Kasumi-1 (cell line): ENCODE measurements around the gene TLE4.

Experiments used
- DNase-seq, 2 experiments: peaks; one replicate each; lab custom pipeline; 2025; lab: John Stamatoyannopoulos, UW

TLE4 gene

GRCh38 chr9:79663878-79664277 lies 92.1 kb downstream of the TLE4 start:
- no peak for DNase-seq

DNA sequence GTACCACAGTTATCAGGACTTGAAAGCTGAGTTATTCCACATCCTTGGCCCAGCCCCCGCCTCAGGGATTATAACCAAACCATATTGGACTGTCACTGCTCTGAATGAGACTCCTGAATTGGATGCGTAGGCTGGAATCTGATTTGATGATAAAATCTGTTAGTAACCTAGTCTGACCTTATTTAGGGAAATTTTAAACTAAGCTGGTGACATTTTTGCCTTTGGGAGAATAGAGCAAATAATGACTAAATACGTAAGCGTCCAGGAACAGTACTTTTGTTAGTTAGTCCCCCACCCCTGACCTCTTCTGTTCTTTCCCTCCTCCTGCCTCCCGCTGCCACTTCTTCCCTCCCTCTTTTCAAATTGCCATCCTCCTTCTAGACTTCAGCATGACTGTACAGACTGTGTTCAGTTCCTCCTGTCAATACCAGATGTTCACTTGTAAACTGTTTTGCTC lies 92.6 kb downstream of the TLE4 start:
- DNase-seq, result no peak

DNA sequence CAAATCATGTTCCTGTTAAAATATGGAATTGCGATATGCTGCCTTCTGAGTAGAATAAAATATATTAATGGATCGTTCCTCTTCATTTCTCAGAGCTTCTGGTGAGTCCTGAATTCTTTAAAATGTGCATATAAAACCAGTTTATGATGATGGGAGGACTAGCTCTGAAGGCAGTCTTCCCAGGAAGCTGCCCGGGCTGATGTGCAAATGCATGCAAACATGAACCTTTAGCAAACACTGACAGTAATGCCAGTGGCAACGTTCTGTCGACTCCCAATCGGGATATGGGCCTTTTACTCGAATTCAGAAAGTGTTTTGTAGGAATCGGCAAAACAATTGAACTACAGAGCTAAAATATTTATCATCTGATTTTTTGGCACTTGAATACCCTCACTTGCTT lies 93.6 kb downstream of the TLE4 start:
- DNase-seq, result no peak

DNA sequence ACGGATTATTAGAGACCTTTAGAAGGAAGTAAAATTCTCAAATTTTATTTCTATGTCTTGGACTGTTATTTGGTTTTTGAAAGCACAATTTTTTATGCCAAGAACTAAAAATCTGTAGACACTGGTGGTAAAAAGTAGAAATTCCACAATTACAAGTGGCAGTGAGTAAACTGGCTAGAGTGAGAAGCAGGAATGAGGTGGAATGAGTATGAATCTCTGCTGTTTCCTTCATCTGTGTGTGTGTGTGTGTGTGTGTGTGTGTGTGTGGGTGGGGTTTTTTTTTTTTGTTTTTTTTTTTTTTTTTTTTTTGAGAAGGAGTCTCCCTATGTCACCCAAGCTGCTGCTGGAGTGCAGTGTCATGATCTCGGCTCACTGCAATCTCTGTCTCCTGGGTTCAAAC lies 94.2 kb downstream of the TLE4 start:
- DNase-seq, result no peak

DNA sequence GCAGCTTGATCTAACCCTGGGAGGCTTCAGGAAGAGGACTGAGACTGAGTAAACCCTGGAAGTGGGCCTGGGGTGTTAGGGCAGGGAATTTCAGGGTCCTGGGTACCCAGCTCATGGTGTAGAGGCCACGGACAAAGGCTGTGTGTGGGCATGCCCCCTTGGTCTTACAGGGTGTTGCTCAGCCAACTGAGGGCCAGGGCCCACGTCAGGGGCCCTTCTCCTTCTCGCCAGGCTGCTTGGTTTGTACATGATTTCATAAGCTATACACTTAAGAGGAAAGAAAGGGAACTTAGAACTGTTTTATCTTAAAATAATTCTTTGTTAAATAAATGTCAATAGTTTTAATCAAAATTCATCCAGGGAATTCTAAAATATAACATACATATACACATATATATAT lies 95.4 kb downstream of the TLE4 start:
- no peak for DNase-seq

DNA sequence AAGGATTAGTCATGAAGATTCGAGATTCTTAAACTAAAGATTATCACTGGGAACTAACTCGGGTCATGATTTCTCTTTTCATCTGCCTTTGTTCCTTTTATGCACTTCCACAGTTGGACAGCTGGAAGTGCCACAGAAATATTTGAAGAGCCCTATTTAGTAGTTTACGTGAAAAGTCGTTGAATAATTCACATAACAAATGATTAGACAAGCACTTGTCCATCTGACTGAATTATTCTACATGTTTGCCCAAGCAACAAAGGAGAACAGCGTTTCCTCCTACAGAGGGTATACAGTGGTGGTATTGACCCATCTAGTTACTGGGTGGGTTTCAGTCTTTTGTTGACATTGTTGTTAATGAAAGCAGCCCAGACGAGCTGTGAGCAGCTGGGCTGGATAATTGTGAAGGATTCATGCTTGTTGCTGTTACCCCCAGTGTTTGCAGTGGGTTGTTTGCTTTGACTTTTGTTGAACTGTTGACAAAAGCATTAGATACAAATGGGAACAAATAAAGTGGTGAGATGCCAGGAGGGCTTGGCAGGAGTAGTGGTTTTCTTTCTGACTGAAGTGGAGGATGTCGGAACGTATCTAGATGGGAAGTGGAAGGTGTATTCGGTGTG lies 96.2 kb downstream of the TLE4 start:
- DNase-seq, result no peak

- no peak for DNase-seq
Observed at GRCh38 chr9:79668956-79669355, 97.2 kb downstream of the TLE4 start.

DNA sequence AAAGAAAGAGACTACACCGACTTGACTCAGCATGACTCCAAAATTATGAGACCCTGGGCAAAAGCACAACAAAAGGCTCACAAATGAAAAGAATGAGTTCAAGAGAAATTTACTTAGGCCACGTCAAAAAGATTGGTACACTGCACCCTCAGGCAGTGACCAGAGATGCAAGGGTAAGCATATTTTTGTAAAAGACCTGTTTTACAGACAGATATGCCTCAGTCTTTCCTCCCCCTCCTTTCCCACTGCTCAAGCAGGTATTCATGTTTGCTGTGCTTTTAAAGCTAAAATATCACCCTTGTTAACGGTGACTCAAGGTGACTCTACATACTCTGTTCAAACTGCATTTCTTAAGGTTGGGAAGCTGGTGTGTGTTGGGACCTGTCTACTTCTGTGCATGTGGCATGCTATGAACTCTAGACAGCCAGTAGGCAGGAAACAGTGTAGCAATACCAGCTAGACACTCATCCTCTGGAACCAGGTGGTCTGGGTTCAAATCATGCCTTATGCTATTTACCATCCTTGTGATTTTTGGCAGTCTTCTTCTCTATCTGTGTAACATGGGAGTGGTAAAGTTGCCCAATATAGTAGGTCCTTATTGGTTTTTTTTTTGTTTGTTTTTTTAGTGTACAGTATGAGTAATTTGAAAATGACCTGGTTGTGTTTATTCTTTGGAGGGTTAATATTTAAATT lies 98.7 kb downstream of the TLE4 start:
- no peak for DNase-seq

DNA sequence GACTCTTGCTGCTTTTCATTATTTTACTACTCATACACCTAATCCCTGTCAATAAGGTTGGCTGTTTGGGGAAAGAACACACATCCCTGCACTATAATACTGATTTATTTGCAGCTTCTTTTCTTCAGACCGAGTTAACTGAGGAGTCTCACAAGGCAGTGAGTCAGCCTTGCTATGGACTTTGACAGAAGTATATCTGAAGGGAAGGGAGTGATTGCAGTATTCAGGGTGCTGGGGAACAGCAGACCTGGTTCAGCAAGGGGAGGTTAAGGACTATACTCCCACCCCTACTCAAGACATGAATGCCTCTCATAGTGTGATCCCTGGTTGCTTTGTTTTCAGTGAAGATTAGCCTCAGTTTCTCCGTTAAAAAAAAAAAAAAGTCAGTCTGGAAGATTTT lies 99.8 kb downstream of the TLE4 start:
- no peak for DNase-seq

DNA sequence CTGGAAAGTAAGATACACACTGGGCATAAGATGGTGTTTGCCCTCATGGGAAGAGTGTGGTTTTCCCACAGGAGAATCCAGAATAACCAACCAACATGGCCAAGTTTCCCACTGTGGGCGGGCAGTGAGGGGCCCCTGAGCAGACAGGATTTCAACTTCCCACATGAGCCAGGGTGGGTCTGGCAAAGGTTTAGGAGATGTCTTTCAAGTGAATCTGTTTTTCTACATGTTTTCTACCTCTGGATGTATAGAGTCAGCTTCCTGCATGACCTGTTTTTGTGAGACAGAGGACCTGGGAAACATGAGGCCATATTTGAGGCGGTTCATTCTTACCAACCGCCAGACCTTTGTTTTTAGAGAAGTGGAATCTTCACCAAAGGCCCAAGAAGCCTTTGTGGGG lies 100.5 kb downstream of the TLE4 start:
- DNase-seq, result no peak

DNA sequence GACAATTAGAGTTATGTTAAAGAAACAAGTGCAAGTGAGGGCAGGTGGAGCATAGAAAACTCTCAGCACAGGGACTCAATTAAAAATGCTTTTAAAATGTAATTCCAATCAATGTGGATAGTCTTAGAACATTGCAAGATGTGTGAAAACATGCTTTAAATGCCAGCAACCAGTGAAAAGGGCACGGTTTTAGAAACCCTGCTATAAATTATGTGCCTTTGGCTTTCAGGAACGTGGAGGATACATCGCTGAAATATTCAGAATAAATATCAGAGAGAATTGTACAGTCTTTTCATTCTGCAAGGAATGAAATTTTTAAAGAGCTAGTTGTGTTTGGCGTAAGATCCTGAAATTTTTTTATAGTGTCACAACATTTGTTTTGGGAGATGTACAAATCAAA lies 101.1 kb downstream of the TLE4 start:
- DNase-seq, result no peak

DNA sequence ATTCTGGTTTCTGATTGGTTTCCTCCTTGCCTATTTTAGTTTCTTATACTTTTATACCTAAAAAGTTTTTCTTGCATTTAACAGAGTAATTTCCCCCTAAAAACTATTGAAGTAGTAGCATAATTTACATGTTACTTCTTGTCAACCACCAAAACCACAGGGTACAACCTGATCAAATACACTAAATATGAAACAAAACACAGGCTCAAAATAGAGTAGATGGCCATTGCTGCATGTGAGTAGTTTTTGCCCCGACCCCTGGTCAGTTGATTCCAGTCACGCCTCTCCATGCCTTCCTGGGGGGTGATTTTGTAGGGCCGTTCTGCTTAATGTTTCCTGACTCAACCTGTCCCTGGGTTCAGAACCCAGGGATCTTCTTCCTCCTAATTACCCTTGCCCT lies 101.8 kb downstream of the TLE4 start:
- no peak for DNase-seq

DNA sequence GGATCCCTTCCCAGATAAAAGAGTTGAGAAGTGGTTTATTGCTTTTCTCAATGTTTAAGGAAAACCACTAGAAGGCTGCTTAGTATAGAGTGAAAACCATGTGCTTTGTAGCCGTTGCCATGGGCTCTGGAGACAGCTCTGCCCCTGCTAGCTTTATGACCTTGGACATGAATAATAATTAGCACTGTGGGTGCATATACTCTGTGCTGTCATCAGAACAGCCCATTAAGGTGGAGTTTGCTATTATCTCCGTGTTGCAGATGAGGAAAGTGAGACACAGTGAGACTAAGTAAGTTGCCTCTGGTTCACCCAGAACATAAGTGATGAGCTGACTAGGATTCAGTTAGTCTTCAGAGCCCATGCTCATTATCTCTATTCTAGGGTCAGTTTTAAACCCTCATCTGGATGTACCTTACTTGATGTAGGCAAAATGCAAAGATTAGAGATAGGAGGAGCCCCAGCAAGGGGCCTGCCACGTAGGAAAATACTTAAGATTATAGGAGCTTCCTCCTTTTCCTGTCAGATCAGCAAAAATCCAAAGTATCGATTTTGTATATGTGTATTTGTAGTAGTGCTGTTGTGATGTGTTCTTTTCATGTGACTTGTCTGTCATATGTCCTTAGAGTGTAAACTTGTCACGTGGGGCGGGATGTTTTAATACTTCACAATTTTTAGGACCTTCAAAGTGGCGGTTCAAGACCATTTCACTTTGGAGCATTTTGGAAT lies 102.5 kb downstream of the TLE4 start:
- DNase-seq, result no peak

- DNase-seq, result no peak
Observed at GRCh38 chr9:79681576-79681975, 109.8 kb downstream of the TLE4 start.

DNA sequence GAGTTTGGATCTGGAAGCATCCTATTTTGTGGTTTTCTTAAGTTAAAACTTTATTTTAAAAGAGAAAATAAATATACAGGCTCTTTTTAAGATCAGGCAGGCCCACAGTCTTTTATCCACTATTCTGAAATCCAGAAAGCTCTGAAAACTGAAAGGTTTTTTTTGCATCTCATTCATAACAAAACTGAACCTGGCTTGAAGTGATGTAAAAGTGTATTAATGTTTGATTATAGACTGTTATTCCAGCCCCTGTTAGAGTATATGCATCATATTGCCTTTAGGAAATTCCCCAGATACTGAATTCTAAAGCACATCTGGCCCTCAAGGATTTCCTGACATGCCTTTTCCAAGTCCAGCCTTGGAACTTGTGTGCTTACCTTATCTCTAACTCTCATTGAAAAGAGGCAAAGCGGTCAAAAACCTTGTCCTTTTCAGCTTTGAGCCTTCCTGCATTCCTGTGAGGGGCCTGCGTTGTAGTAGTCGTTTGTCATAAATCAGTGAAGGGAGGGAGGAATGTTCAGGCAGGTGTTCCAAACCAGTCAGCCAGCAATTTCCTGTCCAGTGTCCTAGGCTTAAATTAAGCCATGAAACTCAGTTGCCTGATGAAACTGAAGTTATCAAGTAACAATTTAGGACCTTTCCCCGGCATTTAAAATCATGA lies 110.4 kb downstream of the TLE4 start:
- DNase-seq, result no peak

GRCh38 chr9:79684059-79684458 lies 112.3 kb downstream of the TLE4 start:
- DNase-seq, result no peak

- DNase-seq, result no peak
Observed at GRCh38 chr9:79684711-79685575, 113.2 kb downstream of the TLE4 start.

GRCh38 chr9:79685577-79685976 lies 113.8 kb downstream of the TLE4 start:
- no peak for DNase-seq

DNA sequence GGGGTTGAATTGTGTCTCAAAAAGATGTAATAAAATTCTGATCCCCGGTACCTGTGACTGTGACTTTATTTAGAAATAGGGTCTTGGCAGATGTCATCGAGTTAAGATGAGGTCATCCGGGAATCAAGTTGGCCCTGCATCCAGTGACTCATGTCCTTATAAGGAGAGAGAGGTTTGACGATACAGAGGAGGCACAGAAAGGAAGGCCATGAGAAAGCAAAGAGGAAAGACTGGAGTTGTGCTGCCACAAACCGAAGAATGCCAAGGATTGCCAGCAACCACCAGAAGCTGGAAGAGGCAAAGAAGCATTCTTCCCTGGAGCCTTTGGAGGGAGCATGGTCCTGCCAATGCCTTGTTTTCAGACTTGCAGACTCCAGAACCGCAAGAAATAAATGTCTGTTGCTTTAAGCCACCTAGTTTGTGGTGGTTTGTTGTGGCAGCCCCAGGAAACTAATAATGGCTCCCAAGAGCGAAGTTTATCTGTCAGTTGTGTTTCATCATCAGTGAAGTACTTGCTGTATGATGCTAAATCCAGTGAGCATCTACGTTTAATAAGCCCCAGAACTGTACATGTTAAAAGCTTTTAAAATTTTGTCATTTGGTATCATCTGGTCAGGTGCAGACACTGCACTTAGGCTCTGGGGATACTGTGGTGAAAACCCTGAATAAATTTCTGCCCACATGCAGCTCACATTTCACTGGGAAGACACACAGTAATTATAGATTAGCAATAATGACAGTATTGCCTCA lies 114.8 kb downstream of the TLE4 start:
- peak in 1 of 2 experiments; percentile 39 for DNase-seq

- peak; percentile 91 to 92 for DNase-seq
Observed at GRCh38 chr9:79687131-79687447, 115.3 kb downstream of the TLE4 start.

- DNase-seq, result no peak
Observed at GRCh38 chr9:79688363-79688762, 116.6 kb downstream of the TLE4 start.
